ENCODE measurements around the gene CADPS.

The CADPS gene

DNA sequence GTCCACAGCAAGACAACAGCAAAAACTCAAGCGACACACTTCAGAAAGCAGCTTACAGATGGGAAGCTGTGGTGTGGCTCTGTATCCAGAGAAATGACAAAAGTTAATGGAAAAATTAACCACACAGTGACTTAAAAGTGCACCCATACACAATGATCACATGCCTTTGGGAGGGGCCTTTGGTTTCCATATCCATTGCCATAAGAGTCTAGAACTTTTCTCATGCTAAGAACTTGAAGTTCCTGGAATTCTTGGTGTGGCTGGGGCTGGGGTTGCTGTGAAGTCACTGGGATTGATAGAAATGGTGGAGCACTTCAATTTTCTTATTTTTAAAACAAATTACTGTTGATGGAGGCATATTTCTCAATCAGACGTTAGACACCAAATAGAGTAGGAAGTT, 393.3 kb downstream of the CADPS start:
- no peak for DNase-seq

DNA sequence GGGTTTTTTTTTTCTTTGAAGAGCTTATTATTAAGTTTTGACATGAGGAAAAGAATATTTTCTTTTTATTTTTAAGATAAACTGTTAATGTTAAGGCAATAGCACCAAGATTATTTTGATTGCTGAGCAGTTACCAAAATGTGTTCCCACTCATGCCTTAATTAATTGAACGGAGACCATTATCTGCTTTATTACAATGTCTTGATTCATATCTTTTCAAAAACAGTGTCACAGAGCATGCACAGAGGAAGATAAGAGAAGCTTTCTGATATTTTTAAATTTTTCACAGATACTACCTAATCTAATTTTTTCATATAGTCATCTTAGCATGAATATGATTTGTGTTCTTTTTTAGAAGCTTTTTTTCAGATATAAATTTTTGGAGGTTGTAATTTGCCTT, 395.2 kb downstream of the CADPS start:
- DNase-seq: no peak

DNA sequence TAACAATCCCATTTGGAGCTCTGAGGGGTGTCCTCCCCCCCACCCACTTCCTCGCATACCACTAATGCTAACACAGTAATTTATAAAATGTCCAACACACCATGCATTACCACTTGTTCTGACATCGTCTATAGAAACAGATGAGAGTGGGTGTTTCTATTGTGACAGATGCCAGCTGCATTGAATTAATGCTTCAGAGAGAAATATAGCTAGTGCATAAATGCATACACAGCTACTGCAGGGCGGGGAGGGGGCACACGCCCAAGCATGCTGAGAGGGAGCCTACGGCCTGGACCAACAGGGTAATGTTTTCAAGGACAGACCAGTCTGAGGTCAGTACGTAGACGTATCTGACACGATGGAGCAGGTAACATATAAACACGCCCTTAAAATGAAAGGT, 395.9 kb downstream of the CADPS start:
- no peak for DNase-seq

DNA sequence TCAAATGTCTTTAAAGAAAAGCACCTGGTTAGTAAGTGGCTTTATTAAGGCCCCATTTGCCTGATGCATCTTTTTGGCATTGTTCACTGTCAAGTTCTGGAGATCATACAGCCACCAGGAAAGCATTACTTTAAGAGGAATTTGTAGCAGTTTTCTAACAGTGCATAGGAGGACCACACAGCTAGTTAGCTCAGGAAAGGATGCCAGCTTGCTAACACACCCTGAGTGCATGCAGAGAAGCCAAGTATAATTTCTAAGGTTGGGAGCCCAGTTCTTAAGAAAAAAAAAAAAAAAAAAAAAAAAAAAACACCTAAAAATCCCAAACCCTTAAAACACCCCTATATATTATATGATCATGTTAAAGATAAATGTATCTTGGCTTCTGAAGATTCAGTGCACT, 399.9 kb downstream of the CADPS start:
- DNase-seq: no peak

DNA sequence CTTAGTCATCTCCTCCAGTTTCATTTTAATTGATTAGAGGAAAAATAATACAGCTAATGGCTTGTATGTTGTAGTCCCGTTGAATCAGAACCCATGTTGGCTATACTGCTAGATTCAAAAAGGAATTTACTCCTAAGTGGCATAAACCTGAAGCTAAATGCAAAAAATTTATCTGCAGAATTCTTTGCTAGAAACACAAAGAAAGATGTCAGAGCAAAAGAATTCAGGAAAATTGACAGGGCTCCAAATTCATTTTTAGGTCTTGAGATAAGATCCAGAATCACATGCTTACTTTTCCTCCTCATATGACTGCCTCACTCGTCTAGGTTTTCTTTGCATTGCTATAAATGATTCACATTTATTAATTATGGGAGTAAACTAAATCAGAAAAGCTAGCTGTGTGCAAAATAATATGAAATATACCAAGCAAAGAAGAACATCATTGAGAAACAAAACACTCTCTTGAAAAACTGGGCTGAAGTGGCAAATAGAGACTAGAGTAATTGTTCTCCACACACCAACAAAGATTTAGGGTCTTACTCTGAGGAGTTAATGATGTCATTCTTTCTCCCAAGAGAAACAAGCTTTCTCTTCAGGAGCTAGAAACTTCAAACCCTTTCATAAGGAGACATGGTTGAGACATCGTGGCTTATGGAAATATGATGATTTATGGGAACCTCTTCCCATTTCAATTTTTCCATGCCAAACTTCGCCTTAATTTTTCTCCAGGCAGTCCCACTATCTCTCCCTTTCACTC, 407.1 kb downstream of the CADPS start:
- DNase-seq: no peak

DNA sequence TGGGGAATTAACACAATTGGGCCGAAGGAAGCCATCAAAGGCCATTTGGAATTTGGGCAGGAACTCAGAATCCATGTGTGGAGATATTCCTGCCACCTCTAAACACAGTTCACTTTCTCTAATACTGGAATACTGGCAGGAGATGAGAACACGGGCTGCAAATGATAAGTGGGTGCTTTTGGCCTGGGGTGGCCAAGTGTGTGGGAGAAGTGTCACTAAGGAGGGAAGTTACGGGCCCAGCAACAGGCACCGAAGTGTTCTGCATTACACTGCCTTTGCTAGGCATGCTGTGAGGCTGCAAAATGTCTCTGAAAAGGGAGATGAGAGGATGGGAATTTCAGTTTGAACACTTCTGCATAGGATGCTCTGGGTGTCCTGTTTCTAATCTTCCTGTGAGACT, 412.4 kb downstream of the CADPS start:
- no peak for DNase-seq

DNA sequence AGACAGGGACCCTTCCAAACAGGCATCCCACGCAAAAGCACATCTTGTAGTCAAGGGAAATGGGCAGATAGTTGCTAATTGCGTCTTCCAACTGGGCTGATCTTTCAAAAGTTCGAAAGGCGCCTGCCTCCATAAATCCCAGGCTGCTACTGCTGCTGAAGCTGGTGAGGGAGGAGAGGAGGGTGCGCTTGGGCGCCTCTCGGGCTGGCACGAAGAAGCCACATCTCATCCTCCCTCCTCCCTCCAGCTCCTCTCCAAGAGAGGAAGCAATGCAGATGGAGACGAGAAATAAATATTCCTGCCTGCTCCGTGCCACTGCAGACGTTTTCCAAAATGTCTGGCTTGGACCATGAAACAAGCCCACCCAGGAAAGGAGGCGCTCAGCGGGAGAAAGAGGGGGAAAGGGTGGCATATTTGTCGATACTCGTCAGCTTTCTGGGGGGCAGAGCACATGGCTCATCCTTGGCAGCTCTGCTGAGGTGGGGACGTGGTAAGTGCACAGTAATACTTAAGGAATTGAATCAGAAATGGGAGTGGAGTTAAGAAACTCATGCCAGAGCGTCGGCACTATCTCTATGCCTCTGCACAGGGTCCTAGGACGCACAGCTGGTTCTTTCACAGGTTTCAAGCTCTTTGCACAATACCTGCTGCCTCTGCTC, 413.0 kb downstream of the CADPS start:
- DNase-seq: no peak

DNA sequence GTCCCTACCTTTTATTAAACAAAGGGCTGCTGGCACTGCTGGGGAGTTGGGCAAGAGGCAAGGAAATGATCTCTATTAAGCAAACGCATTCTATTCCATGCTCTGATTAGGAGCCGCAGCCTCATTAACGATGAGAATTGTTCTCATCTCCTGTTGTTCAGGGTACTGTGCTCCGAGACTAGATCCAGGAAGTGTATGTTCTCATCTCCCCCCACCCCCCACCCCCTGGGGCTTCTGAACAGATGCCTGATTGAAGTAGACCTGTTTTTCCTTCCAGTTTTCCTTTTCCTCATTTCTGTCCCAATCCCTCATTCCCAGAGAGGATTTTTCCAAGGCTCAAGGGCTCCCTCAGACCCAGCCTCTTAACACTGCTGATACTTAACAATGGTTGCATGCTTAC, 420.3 kb downstream of the CADPS start:
- no peak for DNase-seq

DNA sequence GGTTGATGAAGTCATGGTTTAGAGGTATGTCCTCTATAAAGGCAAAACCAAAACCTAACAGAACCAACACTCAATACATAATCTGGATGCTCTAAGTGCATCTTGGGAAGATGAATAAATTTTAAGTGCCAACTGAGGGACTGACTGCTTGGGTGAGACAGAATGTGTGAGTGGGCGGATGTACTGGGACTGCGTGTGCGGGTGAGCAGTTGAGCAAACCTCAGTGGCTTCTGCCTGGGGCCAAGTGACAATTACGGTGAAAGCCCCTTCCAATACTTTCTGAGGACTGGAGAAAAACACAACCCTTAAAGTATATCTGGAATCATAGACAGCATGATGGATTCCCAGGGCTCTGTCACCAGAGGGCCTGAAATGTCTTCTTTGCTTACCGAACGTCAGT, 421.8 kb downstream of the CADPS start:
- no peak for DNase-seq

DNA sequence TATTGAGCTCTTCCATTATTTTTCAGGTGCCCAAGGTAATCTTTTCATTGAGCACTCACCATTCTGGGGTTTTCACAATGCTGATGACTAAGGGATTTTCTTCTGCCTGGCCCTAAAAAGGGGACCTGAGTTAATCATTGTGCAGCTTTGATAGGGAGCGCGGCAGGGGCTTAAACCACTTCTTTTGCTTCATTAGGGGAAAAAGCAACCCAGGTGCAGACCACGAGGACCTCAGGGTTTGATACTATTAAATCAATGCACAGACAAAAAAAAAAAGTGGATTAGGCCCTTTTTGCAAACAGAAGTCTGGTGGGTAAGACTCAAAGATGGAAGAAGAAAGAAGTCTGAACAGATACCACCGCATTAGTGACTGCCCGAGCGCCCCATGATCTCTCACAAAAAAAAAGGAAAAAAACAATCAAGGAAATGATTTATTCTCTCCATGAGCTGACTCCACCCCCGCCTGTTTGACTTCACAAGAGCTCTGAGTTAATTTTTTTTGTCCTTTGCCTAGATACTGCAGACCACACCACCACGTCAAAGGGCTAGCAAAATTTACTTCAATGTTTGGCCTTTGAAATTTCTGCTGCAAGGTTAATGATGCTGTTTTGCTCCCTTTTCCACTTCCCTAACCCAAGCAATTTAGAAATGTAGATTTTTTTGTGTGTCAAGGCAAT, 423.9 kb downstream of the CADPS start:
- DNase-seq: no peak

DNA sequence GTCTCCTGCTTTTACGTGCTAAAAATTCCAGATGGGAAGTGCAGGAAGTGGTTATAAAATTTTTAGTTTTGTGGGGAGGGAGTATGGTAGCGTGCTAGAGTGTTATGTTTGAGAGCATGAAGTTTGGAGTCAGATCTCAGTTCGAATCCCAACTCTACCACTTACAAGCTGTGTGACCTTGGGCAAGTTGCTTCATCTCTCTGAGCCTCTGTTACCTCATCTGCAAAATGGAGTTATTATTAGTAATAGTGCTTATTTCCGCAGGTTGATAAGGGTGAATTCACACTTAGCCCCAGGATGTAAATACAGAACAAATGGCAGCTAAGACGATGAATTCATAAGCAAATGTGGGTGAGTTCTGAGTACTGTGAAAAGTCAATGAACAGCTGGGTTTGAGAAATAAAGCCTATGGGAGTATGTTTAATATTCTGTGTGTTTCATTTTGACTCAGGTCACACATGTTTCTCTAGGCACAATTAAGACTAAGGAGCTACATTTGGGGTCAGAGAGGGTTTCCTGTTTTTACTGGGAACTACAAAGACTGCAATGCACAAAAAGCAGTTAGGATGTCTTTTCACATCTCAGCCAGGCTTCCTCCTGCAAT, 428.8 kb downstream of the CADPS start:
- DNase-seq: no peak

DNA sequence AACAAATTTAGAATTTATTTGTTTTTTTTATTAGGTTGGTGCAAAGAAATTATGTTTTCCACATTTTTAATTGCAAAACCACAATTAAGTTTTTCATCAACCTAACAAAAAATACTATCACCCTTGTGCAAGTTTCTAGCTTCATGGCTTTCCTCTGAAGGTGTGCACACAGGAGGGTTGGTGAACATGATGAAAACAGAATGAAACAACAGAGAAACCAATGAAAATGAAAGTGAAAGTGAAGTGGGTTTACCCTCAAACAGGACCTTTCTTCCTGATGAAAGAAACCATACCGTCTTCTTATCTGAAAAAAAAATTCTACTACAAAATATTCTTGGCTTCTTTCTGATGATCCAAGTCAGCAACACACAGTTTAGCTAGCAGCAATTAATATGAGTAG, 429.9 kb downstream of the CADPS start:
- DNase-seq: no peak

DNA sequence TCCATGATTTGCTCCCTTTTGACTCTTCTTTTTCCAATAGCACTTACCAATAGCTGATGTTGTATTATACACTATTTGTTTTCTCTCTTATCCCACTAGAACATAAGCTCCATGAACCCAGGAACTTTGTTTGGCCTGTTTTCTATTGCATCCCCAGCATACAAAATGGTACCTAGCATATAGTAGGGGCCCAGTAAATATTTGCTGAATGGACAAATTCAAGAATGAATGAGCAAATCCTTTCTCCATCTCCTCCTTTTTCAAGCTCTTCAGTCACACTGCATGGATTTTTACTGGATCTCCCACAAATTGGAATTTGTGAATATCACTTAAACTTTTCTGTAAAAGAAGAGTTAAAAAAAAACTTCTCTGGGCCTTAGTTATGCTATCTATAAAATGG, 435.2 kb downstream of the CADPS start:
- no peak for DNase-seq

DNA sequence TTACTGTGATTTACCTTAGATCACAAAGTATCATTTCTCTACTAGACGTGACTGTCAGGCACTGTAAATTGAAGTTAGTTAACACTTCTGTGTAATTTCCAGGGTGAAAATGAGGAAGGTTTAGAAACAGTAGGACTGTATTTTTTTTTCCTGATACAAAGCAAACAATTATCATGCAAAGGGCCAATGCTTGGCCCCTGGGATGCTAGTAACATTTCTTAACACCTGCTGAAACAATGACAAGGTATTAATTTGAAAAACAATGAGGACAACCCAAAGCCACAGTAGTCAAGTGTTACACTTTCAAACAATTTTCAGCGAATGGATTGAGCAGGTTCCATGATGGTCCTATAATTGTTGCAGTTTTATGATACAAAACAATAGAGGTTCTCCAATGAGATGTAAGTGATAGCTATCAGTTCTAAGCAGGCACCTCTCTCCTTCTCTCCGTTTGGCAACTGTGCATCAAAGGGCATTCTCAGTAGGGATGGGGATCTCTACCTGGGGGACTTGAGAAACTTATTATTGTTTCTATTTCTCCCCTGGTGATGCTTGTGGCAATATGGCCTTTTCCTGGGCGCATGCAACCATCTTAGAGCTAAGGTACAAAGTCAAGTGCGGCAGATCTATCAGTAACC, 435.9 kb downstream of the CADPS start:
- no peak for DNase-seq

DNA sequence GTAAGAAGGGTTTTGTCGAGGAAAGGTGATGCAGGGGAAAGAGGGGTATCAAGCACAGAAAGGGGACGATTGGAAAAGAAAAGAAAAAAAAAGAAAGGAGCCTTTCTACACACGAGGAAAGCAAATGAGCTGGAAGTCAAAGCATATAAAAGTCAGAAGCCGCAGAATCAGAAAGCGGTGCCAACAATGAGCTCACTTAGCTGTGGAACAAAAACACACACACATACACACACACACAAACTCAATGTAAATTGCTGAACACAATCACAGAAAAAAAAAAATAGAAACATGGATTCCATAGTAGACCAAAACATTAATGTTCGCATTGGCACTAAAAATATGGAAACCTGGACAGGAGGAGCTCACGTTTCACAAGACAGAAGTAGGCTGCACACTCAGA, 438.4 kb downstream of the CADPS start:
- DNase-seq: no peak

DNA sequence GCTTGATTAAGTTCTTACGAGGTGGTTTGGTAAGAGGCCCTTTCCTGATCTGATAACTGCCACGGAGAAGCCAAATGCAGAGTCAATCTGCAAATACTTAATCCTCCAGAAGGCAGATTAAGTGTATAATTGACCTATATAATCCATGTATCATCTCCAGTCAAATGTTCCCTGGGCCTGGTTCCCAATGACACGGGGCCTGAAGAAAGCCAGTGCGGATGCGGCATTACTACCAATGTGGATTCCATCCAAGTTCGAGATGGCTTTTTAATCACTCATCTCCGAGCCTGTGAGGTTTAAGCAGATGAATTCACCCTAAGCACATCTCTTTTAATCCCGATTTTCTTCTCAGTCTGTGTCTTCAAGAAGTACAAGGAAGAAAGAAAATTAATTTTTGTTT, 441.8 kb downstream of the CADPS start:
- no peak for DNase-seq

DNA sequence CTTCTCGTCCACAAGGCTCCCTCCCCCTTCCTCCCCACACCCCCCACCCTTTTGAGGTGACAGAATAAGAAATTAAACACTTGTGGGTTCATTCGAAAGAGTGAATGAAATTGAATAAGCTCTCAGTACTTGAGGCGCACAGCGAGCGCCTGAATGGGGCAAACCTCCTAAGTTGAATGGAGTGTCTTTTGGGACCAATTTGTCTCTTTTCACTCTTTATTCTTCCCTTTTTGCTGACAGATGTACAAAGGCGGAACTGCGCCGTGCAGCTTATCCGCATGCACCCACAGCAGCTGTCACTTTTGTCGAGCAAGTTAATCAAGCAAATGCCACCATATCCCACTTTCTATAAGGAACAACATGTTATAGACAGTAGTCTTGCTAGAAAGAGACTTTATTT, 454.0 kb downstream of the CADPS start:
- no peak for DNase-seq

DNA sequence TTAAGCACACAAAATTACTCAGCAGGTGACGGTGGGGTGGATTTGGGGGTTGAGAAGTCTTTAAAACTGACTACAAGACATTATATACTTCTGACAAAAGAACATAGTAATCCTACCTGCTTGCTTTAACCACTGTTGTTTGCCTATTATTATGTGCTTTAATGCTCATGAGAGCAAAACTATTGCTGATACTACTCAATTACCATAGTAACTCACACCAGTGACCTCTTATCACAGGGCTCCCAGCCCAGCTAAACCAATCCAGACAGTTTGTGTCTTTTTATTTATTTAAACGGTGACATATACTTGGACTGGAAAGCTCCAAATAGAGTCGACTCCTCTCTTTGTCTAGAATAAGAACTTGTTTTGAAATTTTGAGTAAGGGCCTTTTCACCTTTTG, 459.1 kb downstream of the CADPS start:
- DNase-seq: no peak

DNA sequence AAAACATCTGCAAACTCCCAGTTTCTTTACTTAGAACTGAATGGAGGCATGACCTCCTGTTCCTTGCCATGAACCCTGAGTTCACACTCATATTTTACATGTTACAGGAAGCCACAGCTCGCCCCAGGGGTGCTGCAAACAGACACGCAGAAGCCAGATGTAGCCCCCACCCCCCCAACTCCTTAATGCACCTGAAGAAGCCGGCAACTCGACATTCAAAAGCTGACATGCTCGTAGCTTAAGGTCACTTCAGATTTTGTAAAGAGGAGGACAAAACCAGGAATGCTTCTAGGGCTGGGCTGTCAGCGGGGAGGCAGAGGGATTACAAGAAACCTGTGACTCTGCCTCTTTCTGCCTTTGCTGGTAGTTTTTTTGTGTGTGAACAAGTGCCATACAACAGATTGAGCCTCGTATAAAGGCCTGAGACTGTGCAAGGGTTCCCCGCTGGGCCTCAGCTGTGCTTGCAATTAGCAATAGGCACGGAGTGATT, 459.9 kb downstream of the CADPS start:
- no peak for DNase-seq

DNA sequence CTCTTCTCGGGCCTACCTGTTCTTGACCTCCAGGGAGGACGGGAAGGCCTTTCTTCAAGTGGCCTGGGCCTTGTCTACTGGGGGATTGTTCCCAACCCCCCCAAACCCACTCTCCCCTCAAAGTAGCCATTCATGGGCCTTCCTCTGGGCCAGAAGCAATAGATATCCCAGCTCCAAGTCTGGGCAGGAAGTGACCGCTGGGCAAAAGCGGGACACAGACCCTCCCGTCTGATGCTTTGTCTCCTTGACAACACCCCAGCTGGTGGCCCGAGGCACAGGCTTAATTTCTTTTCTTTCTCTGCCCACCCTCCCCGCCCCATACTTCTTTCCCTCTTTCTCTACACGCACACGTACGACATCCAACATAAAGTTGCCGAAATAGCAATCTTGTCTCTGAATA, 460.4 kb downstream of the CADPS start:
- DNase-seq: no peak

DNA sequence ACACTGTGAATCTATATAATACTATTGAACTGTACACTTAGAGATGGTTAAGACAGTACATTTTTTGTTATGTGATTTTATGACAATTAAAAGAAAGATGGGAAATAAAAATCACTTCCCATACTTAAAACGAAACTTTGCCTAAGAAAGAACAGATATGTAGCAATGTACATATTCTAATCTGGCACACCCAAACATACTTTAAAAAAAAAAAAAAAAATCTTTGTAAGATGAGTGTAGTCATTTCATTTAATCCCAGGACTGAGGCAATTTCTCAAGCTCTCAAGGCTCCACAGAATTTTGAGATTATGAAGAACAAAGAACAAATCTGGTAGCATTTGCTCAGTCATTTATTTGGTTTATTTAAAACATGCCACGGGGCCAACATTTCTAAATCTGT, 461.5 kb downstream of the CADPS start:
- no peak for DNase-seq

DNA sequence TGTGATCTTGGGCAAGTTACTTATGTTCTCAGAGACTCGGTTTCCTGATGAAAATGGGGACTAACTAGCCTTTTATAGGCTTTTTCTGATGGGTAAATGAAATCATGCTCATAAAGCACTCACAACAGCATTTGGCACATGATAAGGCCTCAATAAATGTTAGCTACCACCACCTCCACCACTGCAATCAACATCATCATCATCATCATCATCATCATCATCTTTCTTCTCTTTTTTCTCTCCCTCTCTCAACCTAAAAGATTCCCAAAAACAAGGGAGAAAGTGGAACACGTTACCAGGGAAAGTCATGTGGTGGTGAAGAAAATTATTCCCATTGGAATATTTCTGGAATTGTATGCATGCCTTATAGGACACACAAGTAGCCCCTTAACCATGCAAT, 468.3 kb downstream of the CADPS start:
- DNase-seq: no peak

DNA sequence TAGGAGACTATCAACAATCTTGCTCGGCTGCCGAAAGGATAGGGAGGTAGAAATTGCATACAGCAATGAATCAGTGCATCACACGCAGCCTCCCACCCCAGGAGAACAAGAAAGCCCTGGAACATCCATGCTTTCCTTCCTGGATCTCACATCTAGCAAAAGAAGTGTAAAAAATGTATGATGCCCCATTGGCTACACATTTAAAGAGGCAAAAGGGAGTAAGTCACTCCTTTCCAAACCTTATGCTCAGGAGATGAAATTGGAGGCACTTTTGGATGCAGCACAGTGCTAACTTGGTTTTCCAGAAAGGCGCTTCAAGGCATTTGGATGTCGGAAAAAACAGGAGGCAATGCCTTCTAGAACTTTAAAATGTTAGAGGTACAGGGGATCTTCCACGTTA, 469.6 kb downstream of the CADPS start:
- no peak for DNase-seq
